Hepatocyte (in vitro differentiated cells): ENCODE measurements around the gene INPP5D.

Source experiments
- EZH2 ChIP-seq: fragments of 200-600 bp; sonication (generic); IDR thresholded peaks from 2 replicates; pipeline ENCODE4 v1.6.1; 2016; ENCODE audit warnings: antibody characterized with exemption, mild to moderate bottlenecking, borderline replicate concordance
- TF ChIP-seq, protein P1 (sequence below): fragments of 200-600 bp; sonication (generic); IDR thresholded peaks from 2 replicates; pipeline ENCODE4 v1.5.1; 2016; ENCODE audit warnings: antibody characterized with exemption, mild to moderate bottlenecking; ENCODE audit not compliant: poor library complexity

DNA sequence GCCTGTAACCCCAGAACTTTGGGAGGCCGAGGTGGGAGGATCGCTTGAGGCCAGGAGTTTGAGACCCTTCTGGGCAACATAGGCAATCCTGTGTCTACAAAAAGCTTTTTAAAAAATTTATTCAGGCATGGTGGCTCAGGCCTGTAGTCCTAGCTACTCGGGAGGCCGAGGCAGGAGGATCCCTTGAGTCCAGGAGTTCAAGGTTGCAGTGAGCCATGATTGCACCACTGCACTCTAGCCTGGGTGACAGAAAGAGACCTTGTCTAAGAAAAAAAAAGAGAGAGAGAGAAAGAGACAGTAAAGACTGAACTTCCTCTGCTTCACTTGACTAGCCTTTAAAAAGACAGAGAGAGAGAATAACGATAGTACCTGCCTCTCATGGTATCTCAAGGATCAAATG, 62.4 kb downstream of the INPP5D start:
- TF ChIP-seq, protein P1, sequence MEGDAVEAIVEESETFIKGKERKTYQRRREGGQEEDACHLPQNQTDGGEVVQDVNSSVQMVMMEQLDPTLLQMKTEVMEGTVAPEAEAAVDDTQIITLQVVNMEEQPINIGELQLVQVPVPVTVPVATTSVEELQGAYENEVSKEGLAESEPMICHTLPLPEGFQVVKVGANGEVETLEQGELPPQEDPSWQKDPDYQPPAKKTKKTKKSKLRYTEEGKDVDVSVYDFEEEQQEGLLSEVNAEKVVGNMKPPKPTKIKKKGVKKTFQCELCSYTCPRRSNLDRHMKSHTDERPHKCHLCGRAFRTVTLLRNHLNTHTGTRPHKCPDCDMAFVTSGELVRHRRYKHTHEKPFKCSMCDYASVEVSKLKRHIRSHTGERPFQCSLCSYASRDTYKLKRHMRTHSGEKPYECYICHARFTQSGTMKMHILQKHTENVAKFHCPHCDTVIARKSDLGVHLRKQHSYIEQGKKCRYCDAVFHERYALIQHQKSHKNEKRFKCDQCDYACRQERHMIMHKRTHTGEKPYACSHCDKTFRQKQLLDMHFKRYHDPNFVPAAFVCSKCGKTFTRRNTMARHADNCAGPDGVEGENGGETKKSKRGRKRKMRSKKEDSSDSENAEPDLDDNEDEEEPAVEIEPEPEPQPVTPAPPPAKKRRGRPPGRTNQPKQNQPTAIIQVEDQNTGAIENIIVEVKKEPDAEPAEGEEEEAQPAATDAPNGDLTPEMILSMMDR = no peak
- no peak for TF ChIP-seq EZH2
